Tibial nerve (tissue), 4 donors: ENCODE results near the gene KIAA1217. TPM values are rescaled to one million over a fixed set of nuclear protein-coding genes. Genes with fewer than 3 reads are reported as not detected.

Experiments used
- DNase-seq, 2 donors: peaks; one replicate each; pipeline ENCODE4 v3.0.0-alpha.2; 2019; ENCODE audit warnings: low spot score in 2 of 2
- H3K27ac ChIP-seq, 4 donors: fragments of 200-600 bp; sonication (generic) in 3 of 4; one replicate each; pipeline ENCODE4 v1.5.1; 2017 to 2019; ENCODE audit warnings: mild to moderate bottlenecking in 1 of 4
- H3K27me3 ChIP-seq, 2 donors: fragments of 200-600 bp; sonication (generic) in 1 of 2; one replicate each; pipeline versions ENCODE4 v1.5.1 to v1.6.0; 2017 to 2019
- H3K36me3 ChIP-seq, 3 donors: fragments of 200-600 bp; sonication (generic); one replicate each; pipeline ENCODE4 v1.5.1; 2018 to 2019
- H3K4me1 ChIP-seq, 4 donors: fragments of 200-600 bp; sonication (generic) in 3 of 4; one replicate each; pipeline ENCODE4 v1.5.1; 2017 to 2019
- H3K4me3 ChIP-seq, 4 donors: fragments of 200-600 bp; sonication (generic) in 3 of 4; one replicate each; pipeline ENCODE4 v1.5.1; 2017 to 2019; ENCODE audit warnings: mild to moderate bottlenecking in 1 of 4, moderate library complexity in 1 of 4
- H3K9me3 ChIP-seq, 4 donors: fragments of 200-600 bp; sonication (generic) in 3 of 4; one replicate each; pipeline ENCODE4 v1.5.1; 2017 to 2019
- EP300 ChIP-seq, 2 donors: sonication (generic); formaldehyde crosslinking; IDR thresholded peaks; one replicate each; pipeline ENCODE4 v1.6.1; 2017; ENCODE audit warnings: antibody characterized with exemption in 2 of 2, mild to moderate bottlenecking in 1 of 2
- POLR2A ChIP-seq, 2 donors: fragments of 450-650 bp; IDR thresholded peaks; one replicate each; pipeline ENCODE4 v1.6.1; 2017; ENCODE audit warnings: antibody characterized with exemption in 2 of 2, mild to moderate bottlenecking in 2 of 2, moderate library complexity in 2 of 2
- WGBS, 2 donors: methylation state at CpG; one replicate each; pipeline ENCODE4 v1.1.5; 2018; 5-methylcytosine and 5-hydroxymethylcytosine counted together
- total RNA-seq, 4 donors: library from RNA; depleted of rRNA; stranded (reverse); fragments of >200 nt; gene quantifications; one replicate each; pipeline ENCODE4 v1.1.0, GENCODE V29; 2016
- TF ChIP-seq, protein P1 (sequence below), 5 experiments: fragments of 200-600 bp in 3 of 5; fragments of 450-650 bp in 2 of 5; sonication (generic) in 3 of 5; IDR thresholded peaks; one replicate each; pipeline ENCODE4 v1.5.1; 2016 to 2019; ENCODE audit warnings: antibody characterized with exemption in 5 of 5, mild to moderate bottlenecking in 3 of 5, moderate library complexity in 2 of 5

Gene KIAA1217
- total RNA-seq, 4 donors from 2014 or later, result 38.5 to 88.1 (median 58.3) TPM

- Histone ChIP-seq H3K4me3 (no peak overlapping the region), H3K4me1 (no peaks in the 10 kb centered on the region), H3K36me3 (no peaks in the 10 kb centered on the region), H3K27ac (no peak overlapping the region), H3K27me3 (no peaks in the 10 kb centered on the region), H3K9me3 (no peaks in the 10 kb centered on the region)
- WGBS, 2 donors, result 43 to 44% methylated on average over 3 of the region's 3 CpGs
- TF ChIP-seq, protein P1, sequence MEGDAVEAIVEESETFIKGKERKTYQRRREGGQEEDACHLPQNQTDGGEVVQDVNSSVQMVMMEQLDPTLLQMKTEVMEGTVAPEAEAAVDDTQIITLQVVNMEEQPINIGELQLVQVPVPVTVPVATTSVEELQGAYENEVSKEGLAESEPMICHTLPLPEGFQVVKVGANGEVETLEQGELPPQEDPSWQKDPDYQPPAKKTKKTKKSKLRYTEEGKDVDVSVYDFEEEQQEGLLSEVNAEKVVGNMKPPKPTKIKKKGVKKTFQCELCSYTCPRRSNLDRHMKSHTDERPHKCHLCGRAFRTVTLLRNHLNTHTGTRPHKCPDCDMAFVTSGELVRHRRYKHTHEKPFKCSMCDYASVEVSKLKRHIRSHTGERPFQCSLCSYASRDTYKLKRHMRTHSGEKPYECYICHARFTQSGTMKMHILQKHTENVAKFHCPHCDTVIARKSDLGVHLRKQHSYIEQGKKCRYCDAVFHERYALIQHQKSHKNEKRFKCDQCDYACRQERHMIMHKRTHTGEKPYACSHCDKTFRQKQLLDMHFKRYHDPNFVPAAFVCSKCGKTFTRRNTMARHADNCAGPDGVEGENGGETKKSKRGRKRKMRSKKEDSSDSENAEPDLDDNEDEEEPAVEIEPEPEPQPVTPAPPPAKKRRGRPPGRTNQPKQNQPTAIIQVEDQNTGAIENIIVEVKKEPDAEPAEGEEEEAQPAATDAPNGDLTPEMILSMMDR (IDR thresholded peaks at IDR 0.05), result no peak
- TF ChIP-seq POLR2A (IDR thresholded peaks at IDR 0.05), result no peak
- no peak for TF ChIP-seq EP300 (IDR thresholded peaks at IDR 0.05)
- DNase-seq, result no peak
Measured at GRCh38 chr10:24371396-24371795, 162.5 kb downstream of the KIAA1217 start.

GRCh38 chr10:24374134-24374915 lies 165.4 kb downstream of the KIAA1217 start:
- TF ChIP-seq, protein P1 (IDR thresholded peaks at IDR 0.05), result no peak
- TF ChIP-seq POLR2A (IDR thresholded peaks at IDR 0.05) (no peak), EP300 (IDR thresholded peaks at IDR 0.05) (no peak)
- H3K4me3 ChIP-seq, result no peak overlapping the region
- H3K36me3 ChIP-seq, result no peaks in the 10 kb centered on the region
- H3K27me3 ChIP-seq, result no peaks in the 10 kb centered on the region
- no peak for DNase-seq
- 61 to 68% methylated on average over 7 of the region's 7 CpGs for WGBS, 2 donors
- no peaks in the 10 kb centered on the region for H3K4me1 ChIP-seq
- no peak overlapping the region for H3K27ac ChIP-seq
- H3K9me3 ChIP-seq, result no peaks in the 10 kb centered on the region

DNA sequence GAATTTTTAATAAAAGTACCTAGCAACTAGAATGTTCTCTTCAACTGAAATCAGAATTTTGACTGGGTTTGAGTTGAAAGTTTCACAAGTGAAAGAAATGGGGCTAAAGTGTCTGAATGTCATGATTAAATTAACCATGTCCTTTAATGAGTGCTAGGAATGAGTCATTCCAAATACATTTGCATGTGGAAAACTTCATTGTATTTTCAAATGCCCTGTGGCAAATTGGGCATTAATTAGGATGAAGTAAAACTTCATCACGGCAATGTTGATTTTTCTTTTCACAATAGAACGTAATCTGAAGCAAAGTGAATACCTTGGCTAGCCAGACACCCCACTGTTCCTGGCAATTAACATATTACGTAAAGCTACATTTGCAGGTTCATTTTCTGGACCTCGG lies 166.6 kb downstream of the KIAA1217 start:
- DNase-seq, result no peak
- Histone ChIP-seq H3K9me3 (no peaks in the 10 kb centered on the region), H3K36me3 (no peaks in the 10 kb centered on the region), H3K4me3 (no peak overlapping the region), H3K4me1 (no peaks in the 10 kb centered on the region), H3K27ac (no peak overlapping the region), H3K27me3 (no peaks in the 10 kb centered on the region)
- 93% methylated on average over 4 of the region's 4 CpGs for WGBS, 2 donors
- TF ChIP-seq EP300 (IDR thresholded peaks at IDR 0.05) (no peak), POLR2A (IDR thresholded peaks at IDR 0.05) (no peak)
- TF ChIP-seq, protein P1 (IDR thresholded peaks at IDR 0.05), result no peak

GRCh38 chr10:24376731-24377130 lies 167.8 kb downstream of the KIAA1217 start:
- no peaks in the 10 kb centered on the region for H3K27me3 ChIP-seq
- no peaks in the 10 kb centered on the region for H3K4me1 ChIP-seq
- H3K27ac ChIP-seq, result no peak overlapping the region
- DNase-seq, result no peak
- no peaks in the 10 kb centered on the region for H3K36me3 ChIP-seq
- WGBS, 2 donors, result 97% methylated on average over 4 of the region's 4 CpGs
- H3K9me3 ChIP-seq, result no peaks in the 10 kb centered on the region
- TF ChIP-seq EP300 (IDR thresholded peaks at IDR 0.05), result no peak
- no peak for TF ChIP-seq POLR2A (IDR thresholded peaks at IDR 0.05)
- TF ChIP-seq, protein P1 (IDR thresholded peaks at IDR 0.05), result no peak
- H3K4me3 ChIP-seq, result no peak overlapping the region

GRCh38 chr10:24378126-24378920 lies 169.4 kb downstream of the KIAA1217 start:
- no peaks in the 10 kb centered on the region for H3K36me3 ChIP-seq
- H3K27me3 ChIP-seq, result no peaks in the 10 kb centered on the region
- 74 to 84% methylated on average over 6 of the region's 6 CpGs for WGBS, 2 donors
- H3K4me1 ChIP-seq, result peaks cover 0 to 6% (median 3%) of the 10 kb centered on the region in 4 donors
- H3K27ac ChIP-seq, result no peak overlapping the region
- DNase-seq, result no peak
- H3K4me3 ChIP-seq, result no peak overlapping the region
- no peaks in the 10 kb centered on the region for H3K9me3 ChIP-seq
- TF ChIP-seq EP300 (IDR thresholded peaks at IDR 0.05), result no peak
- no peak for TF ChIP-seq POLR2A (IDR thresholded peaks at IDR 0.05)
- TF ChIP-seq, protein P1 (IDR thresholded peaks at IDR 0.05), result no peak
